ENCODE measurements around the gene SH3GL1. TPM values are rescaled to one million over a fixed set of nuclear protein-coding genes. Genes with fewer than 3 reads are reported as not detected.

SH3GL1 gene
- total RNA-seq, 1 donor from 2014 or later, result 56.8 TPM

DNA sequence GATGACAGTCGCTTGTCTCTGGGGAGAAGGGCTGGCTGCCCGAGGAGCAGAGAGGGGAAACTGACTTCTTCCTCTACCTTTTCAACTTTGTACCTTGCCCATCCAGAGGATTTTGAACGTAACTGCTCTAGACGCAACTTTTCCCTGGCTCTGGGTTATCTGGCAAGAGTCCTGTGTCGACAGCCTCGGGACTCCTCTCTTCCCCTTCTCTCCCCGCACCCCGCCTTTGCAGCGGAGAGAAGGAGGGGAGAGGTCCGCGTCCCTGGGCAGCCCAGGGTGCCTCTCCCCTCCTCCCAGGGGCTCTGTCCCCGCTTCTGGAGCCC is 574 bp downstream of the SH3GL1 start:
- Mint-ChIP-seq H3K4me1 (peaks cover 54% of the 10 kb centered on the region), H3K9me3 (no peaks in the 10 kb centered on the region), H3K4me3 (peak overlapping the region; percentile 98), H3K36me3 (ENCODE audit: low read depth) (peaks cover 41% of the 10 kb centered on the region), H3K27ac (peak overlapping the region; percentile 96), H3K27me3 (no peaks in the 10 kb centered on the region)
- no peak for DNase-seq
- intact Hi-C loops (cut with micrococcal nuclease), result loop anchor here (1.0 to 5.0 kb wide), 3 partner anchors 30 to 132 kb away; partner anchors contain the start of gene HDGFL2

DNA sequence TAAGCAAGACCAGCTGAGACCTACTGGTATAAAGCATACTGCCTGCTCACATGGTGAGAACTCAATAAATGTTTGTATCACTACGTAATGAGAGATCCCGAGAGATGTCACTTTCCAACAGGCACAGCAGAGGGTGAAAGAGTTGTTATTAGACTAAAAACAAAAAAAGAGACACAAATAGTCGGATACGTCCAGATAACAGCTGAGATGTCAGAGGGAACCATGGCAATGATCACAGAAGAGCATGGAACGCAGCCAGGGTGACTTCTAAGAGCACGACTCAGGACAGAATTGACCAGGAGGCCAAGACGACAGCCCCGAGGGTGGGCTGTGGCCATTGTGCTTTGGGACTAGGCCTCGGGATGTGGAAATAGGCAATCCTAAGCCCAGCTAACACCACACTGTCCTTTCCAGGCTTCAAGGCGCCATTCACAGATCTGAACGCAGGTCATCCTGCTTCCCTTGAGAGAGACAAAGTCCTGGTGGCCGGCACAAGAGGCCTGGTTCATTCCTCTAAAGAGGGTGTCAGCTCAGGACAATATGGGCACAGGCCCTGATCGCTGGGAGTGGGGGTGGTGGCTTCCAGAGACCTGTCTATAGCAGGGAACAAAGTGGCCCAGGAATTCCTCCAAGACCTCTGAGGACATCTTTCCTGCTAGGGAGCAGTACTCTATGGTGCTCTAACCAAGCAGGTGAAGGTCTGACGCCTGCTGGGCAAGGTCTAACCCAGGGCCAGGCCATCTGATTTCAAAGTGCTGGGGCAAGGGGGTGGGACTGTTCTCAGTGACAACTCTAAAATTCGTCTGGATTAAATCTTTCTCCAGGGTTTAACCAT is 3.2 kb downstream of the SH3GL1 start:
- intact Hi-C loops (cut with micrococcal nuclease), result no loop called here
- Mint-ChIP-seq H3K4me1 (peaks cover 55% of the 10 kb centered on the region), H3K36me3 (ENCODE audit: low read depth) (peaks cover 38% of the 10 kb centered on the region), H3K4me3 (no peak overlapping the region), H3K27me3 (no peaks in the 10 kb centered on the region), H3K9me3 (no peaks in the 10 kb centered on the region), H3K27ac (no peak overlapping the region)
- DNase-seq, result no peak

DNA sequence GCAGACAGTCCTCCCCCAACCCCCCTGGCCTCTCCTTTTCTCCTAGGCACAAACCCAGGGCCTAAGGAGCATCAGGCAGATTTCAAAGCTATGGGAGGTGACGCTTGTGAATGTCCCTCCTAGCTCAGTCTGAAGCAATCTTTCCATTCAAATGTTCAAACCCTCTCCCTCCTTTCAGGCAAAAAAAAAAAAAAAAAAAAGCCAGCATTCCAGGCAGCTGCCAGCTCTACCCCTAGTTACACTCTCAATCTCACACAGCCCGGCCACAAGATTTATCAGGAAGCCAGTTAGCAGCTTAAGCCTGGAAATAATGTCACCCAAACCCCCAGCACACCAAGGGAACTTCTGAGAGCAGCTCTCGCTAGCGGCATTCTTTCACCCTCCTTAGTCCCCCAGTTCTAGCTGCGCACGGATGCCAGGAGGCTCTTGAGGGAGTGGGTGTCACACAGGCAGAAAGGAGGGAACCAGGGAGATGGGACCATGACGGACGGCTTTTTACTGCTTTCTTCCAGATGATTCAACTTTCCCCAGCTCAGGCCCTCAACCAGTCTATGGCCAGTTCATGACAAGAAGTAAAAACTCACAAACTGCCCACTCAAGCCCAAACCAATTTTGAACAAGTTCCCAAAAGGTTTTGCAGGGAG is 6.3 kb downstream of the SH3GL1 start:
- no peak for DNase-seq
- Mint-ChIP-seq H3K27me3 (no peaks in the 10 kb centered on the region), H3K27ac (peak overlapping the region; percentile 42), H3K4me3 (no peak overlapping the region), H3K9me3 (no peaks in the 10 kb centered on the region), H3K36me3 (ENCODE audit: low read depth) (peaks cover 39% of the 10 kb centered on the region), H3K4me1 (peaks cover 62% of the 10 kb centered on the region)
- intact Hi-C loops (cut with micrococcal nuclease), result no loop called here

DNA sequence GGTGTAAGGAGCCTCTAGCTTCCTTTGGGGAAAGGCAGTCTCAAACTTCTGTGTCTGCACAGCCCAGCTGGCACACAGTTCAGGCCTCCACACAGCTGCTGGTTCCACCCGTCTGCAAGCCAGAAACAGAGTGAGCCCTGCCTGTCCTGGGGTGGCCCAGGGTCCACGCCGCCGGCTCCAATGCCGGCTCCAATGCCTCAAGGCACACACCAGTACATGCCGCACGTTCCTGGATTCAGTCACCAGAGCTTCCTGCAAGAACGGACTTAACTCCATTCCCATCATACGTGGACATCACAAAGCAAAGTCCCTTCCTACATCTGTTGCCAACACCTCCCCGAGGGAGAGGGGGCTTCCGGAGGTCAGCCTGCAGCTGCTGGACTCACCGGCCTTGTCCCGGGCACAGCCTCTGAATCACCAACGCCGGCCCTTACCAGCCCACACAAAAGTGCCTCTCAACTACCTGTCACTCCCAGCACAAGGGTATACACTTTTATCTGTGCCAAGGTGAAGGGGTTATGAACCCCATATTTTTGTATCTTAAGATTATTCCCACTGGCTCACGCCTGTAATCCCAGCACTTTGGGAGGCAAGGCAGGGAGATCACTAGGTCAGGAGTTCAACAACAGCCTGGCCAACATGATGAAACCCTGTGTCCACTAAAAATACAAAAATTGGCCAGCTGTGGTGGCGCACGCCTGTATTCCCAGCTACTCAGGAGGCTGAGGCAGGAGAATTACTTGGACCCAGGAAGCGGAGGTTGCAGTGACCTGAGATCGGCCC is 8.5 kb downstream of the SH3GL1 start:
- DNase-seq, result no peak
- Mint-ChIP-seq H3K9me3 (no peaks in the 10 kb centered on the region), H3K4me3 (no peak overlapping the region), H3K27me3 (no peaks in the 10 kb centered on the region), H3K4me1 (peaks cover 52% of the 10 kb centered on the region), H3K27ac (no peak overlapping the region), H3K36me3 (ENCODE audit: low read depth) (peaks cover 41% of the 10 kb centered on the region)
- intact Hi-C loops (cut with micrococcal nuclease), result no loop called here

DNA sequence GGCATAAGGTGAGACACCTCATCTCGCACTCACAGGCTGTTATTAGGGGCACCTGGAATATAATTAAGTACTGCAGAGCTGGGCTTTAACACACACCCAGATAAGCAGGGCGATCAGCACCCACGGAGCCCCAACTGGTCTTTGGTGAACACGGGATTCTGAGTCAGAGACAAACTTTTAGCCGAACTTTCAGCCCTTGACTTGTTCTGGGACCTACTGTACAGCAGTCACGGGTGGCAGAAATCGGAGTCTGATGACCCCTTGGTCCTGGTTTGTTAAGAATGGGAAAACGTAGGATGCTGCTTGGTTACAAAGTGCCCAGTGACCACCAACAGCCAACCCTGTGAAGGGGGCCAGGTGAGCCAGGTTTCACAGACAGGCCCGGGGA is 9.0 kb downstream of the SH3GL1 start:
- Mint-ChIP-seq H3K9me3 (no peaks in the 10 kb centered on the region), H3K27me3 (no peaks in the 10 kb centered on the region), H3K36me3 (ENCODE audit: low read depth) (peaks cover 36% of the 10 kb centered on the region), H3K27ac (no peak overlapping the region), H3K4me1 (peaks cover 48% of the 10 kb centered on the region), H3K4me3 (no peak overlapping the region)
- DNase-seq, result no peak
- intact Hi-C loops (cut with micrococcal nuclease), result no loop called here

DNA sequence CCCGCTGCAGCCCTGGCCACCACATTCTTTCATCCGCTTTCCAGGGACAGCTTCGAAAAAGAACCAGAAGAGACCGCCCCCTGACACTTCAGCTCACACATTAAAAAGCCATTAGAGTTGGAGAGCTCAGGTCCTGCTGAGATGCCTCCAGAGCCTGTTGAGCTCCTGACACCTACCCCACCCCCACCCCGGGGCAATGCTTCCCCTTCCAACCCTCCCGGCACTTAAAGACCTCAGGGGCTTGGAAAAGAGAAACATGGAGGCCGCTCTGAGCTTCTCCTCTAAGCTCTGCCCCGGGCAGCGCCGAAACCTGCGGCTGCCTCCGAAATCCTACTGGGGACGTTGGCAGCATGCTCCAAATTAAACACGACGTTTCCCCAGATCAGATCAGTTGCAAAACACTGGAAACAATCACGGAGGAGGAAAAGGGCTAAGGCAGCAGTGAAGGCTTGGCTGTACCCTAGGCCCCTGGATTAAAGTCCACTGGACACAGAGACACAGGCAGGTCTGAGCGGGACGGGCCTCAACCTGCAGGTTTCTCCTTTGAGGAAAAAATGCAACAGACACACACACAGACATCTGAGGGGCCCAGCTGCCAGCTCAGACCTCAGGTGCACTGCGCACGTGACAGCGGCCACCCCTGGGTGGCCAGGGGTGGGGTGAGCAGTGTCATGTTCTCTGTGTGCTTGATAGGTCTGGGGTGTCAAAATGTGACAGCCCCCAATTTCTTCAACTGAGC is 9.6 kb downstream of the SH3GL1 start:
- Mint-ChIP-seq H3K27ac (peak overlapping the region; percentile 75), H3K4me3 (peak overlapping the region; percentile 59), H3K36me3 (ENCODE audit: low read depth) (peaks cover 37% of the 10 kb centered on the region), H3K27me3 (no peaks in the 10 kb centered on the region), H3K9me3 (no peaks in the 10 kb centered on the region), H3K4me1 (peaks cover 45% of the 10 kb centered on the region)
- no peak for DNase-seq
- intact Hi-C loops (cut with micrococcal nuclease), result no loop called here

DNA sequence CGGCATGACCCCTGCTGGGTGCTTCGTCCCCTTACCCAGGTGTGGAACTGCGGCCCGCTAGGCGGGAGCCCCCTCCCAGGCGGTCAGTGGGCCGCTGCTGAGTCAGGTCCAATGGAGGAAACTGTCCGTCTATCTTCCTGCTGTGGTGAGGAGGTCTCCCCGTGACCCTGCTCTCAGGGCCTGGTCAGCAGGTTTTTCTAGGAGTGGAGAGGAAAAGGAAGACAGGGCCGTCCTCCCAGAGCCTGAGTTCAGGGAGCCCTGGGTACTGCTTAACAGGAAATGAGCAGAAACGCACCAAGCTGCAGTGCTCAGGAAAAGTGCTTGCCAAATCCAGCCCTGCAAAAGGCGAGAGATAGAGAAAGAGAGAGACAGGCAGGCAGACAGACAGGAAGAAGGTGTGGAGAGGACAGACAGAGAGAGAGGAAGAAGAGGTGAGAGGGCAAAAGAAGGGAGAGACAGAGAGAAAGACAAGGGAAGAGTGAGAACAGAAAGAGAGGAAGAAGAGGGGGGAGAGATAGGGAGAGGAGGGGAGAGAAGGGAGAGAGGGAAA is 10.3 kb downstream of the SH3GL1 start:
- H3K36me3 Mint-ChIP-seq (ENCODE audit: low read depth), result peaks cover 35% of the 10 kb centered on the region
- H3K27ac Mint-ChIP-seq, result peak overlapping the region; percentile 75
- H3K27me3 Mint-ChIP-seq, result no peaks in the 10 kb centered on the region
- no peaks in the 10 kb centered on the region for H3K9me3 Mint-ChIP-seq
- peak overlapping the region; percentile 51 for H3K4me3 Mint-ChIP-seq
- intact Hi-C loops (cut with micrococcal nuclease), result no loop called here
- peaks cover 41% of the 10 kb centered on the region for H3K4me1 Mint-ChIP-seq
- DNase-seq, result no peak

DNA sequence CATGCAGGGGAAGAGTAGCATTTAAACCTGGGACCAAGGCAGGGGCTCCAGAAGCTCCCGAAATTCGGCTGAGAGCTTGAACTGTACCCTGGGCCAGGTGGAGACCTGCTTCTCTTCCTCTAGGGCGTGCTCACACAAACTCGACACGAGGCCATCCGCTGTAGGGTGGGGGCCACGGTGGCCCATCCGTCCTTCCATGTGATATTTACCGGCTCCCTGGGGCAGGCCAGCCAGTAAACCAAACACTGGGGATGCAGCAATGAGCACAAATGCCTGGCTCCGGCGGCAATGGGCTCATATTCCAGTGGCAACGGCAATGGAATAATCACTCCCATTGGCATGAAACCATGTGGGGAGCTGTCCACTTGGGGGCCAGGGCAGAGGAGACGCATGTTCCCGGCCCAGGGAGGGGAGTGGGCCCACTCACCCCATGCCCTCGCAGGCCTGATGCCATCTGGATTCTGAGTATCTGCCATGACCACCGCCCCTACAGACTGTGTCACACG is 10.8 kb downstream of the SH3GL1 start:
- H3K27ac Mint-ChIP-seq, result peak overlapping the region; percentile 75
- DNase-seq, result no peak
- H3K36me3 Mint-ChIP-seq (ENCODE audit: low read depth), result peaks cover 32% of the 10 kb centered on the region
- intact Hi-C loops (cut with micrococcal nuclease), result no loop called here
- H3K27me3 Mint-ChIP-seq, result no peaks in the 10 kb centered on the region
- H3K4me3 Mint-ChIP-seq, result no peak overlapping the region
- peaks cover 37% of the 10 kb centered on the region for H3K4me1 Mint-ChIP-seq
- H3K9me3 Mint-ChIP-seq, result no peaks in the 10 kb centered on the region

DNA sequence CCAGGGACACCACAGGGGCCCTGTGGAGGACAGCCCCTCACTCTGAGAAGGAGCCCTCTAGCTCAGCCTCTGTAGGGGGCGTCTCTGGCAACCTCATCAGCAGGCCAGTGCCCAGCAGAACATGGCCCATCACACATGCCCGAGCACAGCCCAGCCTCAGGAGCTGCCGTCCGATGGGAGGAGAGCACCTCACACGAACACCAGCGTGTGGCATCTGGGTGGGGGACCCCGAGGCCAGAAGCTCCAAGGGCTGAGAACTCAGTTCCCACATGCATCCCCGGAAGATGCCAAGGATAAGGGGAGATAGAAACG is 11.3 kb downstream of the SH3GL1 start:
- Mint-ChIP-seq H3K4me1 (peaks cover 32% of the 10 kb centered on the region), H3K4me3 (peak overlapping the region; percentile 26), H3K27me3 (no peaks in the 10 kb centered on the region), H3K27ac (peak overlapping the region; percentile 20), H3K36me3 (ENCODE audit: low read depth) (peaks cover 26% of the 10 kb centered on the region), H3K9me3 (no peaks in the 10 kb centered on the region)
- intact Hi-C loops (cut with micrococcal nuclease), result no loop called here
- DNase-seq, result no peak

DNA sequence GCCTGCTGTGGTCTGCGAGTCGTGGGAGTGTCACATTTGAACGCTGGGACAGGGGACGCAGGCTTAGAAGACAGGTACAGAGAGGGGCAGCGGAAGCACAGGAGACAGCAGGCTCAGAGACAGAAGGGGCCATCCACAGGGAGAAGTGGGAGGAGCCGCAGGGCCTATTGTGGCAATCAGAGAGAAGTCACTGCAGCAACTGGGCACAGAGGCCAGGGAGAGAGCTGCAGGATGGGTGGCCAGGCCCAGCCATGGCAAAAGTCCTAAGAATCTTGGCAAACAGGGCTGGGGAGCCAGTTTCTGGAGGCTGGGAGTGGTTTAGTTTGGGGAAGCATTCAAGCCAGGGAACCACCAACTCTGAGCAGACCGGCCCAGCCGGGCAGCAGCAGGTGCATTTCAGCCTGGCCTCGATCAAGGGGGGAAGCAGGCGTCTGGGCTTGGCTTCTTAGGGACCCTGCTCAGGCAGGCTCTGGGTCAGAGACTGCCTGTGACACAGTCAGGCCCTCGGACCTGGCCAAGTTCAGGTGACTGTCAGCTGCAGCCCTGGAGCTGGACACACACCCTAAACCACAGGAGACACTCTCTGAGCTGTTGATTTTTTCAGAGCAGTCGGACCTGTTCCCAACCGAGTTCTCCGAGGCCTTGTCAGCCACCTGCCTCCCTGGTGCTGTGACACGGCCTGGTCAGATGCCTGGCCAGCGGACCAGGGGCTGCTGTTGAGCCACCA is 11.8 kb downstream of the SH3GL1 start:
- peaks cover 26% of the 10 kb centered on the region for H3K36me3 Mint-ChIP-seq (ENCODE audit: low read depth)
- no peaks in the 10 kb centered on the region for H3K27me3 Mint-ChIP-seq
- intact Hi-C loops (cut with micrococcal nuclease), result no loop called here
- DNase-seq, result no peak
- no peak overlapping the region for H3K4me3 Mint-ChIP-seq
- H3K4me1 Mint-ChIP-seq, result peaks cover 29% of the 10 kb centered on the region
- H3K27ac Mint-ChIP-seq, result peak overlapping the region; percentile 16
- no peaks in the 10 kb centered on the region for H3K9me3 Mint-ChIP-seq

DNA sequence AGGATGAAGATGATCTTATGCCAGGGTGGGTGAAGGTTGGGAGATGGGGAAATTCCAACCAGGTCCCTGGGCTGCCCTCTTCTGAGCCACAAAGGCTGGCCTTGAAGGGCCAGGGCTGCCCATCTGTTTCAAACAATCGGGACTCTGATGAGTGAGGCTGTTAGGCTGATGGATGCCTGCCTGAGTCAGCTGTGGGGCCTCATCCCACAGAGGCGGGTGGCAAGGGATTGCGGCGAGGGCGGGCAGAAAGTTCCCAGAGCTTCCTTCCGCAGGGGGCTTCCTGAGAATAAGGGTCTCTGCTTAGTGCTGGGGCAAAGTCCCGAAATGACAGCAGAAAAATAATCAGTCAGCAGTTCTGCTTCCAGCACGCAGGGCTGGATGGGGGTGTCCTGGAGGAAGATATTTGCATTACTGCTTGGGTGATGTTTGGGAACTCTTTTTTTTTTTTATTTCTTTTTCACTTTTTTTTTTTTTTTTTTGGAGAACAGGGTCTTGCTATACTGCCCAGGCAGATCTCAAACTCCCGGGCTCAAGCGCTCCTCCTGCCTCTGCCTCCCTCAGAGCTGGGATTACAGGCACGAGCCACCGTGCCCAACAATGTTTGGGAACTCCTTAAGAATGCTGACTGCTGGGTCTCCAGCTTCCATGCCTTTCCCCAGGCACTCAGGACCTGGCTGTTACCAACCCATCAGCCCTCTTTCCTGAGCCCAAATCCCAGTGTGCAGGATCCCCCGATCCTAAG is 14.1 kb downstream of the SH3GL1 start:
- Mint-ChIP-seq H3K4me3 (no peak overlapping the region), H3K9me3 (no peaks in the 10 kb centered on the region), H3K36me3 (ENCODE audit: low read depth) (peaks cover 25% of the 10 kb centered on the region), H3K4me1 (peaks cover 27% of the 10 kb centered on the region), H3K27me3 (no peaks in the 10 kb centered on the region), H3K27ac (no peak overlapping the region)
- DNase-seq, result no peak
- intact Hi-C loops (cut with micrococcal nuclease), result no loop called here

DNA sequence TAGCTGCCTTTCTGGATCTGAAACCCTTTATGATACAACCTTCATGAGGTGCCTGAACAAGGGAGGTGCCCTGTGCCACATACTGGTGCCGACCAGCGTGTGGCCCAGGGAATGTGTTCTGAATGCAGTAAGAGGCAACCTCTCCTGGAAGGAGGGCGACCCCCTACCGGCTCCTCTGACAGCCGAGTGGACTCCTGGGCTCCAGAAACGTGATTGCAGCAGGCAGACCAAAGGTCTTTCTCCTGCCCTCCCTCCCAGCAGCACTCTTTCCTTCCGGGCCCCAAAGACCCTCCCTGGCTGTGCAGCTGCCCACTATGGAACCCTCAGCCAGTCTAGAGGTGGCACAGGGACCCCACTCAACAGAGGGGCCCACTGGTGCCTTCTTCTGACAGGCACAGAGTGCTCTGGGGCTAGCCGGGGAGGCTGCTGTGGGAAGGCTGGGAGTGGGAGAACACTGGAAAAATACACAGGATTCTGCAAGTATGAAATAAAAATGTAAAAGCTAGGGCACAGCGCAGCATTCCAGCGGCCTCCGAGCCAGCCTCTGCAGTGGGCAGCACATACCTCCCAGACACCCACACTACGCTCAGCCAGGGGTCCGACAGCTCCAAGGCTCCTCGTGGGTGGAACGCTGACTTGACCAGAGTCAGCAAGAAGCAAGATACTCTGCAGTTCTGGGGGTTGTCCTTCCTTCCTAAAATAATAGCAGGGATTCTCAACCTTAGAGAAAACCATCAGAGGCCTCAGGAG is 14.9 kb downstream of the SH3GL1 start:
- H3K4me1 Mint-ChIP-seq, result peaks cover 27% of the 10 kb centered on the region
- H3K36me3 Mint-ChIP-seq (ENCODE audit: low read depth), result peaks cover 24% of the 10 kb centered on the region
- no peak for DNase-seq
- H3K4me3 Mint-ChIP-seq, result no peak overlapping the region
- no peaks in the 10 kb centered on the region for H3K27me3 Mint-ChIP-seq
- intact Hi-C loops (cut with micrococcal nuclease), result no loop called here
- no peaks in the 10 kb centered on the region for H3K9me3 Mint-ChIP-seq
- no peak overlapping the region for H3K27ac Mint-ChIP-seq

Measured in activated CD4-positive, alpha-beta T cell treated with anti-CD3 and anti-CD28 coated beads, Interleukin-2, amount 10 ng/mL, durations not matched to agents 24 days and 14 days (primary cell).